ENCODE measurements around the gene ZNF618.
"Not testable (repeated sequence)": the region's sequence is repeated elsewhere in the genome, so short reads cannot be mapped to it uniquely, and the experiment has no call there.

The ZNF618 gene

DNA sequence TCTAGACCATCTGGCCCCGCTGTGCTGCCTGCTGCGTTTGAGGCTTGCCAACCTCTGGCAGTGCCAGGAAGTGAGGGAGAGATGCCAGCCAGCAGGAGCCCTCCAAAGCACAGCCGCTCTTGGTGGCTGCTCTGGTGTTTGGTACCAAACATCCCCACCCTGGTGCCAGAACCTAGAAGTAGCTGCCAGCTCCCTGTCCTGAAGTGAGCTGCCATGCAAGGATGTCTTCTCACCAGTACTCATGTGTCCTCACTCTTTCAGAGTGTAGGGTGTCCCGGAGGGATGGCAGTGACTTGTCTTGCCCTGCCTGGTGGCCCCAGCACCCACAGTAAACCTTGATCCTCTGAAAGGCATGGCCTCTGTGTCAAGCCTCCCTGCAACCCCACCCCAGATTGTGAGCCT lies 158.6 kb downstream of the ZNF618 start:
- no peak for DNase-seq (ENCODE audit: insufficient read length)
- no peak for FAIRE-seq

DNA sequence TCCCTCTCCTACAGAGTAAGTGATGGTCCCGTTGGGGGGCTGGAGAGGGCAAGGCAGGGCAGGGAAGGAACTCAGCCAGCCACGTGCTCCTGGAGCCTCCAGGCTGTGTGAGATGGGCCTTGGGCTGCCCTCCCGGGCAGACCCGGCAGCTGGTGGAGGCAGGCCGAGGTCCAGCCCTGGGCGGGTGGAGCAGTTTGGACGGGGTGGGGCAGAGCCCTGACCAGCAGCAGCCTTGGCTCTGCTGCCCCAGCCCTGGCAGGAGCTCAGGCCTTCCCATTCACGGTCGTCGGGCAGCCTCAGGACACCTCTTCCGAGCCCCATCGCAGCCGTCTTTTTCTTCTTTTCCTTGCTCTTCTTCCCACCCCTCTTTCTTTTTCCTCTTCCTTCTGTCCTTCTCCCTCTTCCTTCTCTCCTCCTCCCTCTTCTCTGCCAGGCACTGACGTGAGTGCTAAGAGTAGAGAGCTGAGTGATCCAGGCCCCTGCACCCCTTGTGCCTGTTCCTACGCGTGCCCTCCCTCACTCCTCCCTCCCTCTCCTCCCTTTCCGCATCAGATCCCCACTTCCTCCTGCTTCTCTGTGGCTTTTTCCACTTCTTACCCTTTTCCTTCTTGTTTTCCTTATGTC lies 159.2 kb downstream of the ZNF618 start:
- TF ChIP-seq POLR2AphosphoS5 (IDR thresholded peaks at IDR 0.05; ENCODE audit: low read depth, low read length) (no peak), POLR2A (IDR thresholded peaks at IDR 0.05; ENCODE audit: low read depth, low read length) (no peak), TAF1 (IDR thresholded peaks at IDR 0.05; ENCODE audit: borderline replicate concordance, low read depth, low read length) (no peak)
- DNase-seq (ENCODE audit: insufficient read length) (no peak), FAIRE-seq (no peak)

More for the DNA sequence above, 158.6 kb downstream of the ZNF618 start:
- no peak for TF ChIP-seq POLR2A (IDR thresholded peaks at IDR 0.05; ENCODE audit: low read depth, low read length)
- no peak for TF ChIP-seq TAF1 (IDR thresholded peaks at IDR 0.05; ENCODE audit: borderline replicate concordance, low read depth, low read length)
- TF ChIP-seq POLR2AphosphoS5 (IDR thresholded peaks at IDR 0.05; ENCODE audit: low read depth, low read length), result no peak

DNA sequence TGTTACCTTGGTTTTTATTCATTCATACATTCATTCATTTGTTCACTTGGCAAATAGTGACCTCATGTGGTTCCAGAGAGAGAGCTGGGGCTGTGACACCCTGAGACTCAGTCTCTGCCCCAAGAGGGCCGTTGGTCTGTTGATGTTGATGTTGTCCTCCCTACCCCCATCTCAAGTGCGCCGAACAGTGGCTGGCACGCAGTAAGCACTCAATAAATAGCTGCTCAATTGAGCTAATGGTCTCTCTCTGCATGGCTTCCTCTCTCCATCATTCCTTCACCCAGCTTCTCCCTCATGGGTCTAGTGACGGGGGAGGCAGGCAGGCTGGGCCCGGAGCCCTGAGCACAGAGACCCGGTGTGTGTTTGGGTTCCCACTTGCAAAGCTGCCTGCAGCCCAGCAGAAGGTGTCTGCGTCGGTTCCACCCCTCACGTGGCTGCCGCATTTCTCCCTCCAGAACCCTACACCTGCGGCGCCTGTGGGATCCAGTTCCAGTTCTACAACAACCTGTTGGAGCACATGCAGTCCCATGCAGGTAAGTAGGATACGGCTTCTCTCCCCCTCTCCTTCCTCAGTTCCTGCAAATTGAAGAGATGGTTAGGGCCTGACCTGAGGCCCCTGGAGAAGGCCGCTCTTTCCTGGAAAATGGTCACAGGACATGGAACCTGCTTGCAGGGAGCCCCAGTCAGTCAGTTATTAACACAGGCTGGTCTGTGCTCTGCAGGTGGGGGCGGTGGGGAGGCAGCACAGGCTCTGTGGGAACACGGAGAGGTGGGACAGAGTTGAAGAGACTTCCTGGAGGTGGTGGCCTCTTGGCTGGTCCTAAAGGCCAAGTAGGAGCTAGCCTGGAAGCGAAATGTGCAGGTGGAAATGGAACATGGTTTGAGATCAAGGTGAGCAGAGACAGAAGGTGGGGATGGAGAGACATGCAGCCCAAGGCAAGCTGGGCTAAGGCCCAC lies 160.0 kb downstream of the ZNF618 start:
- FAIRE-seq (no peak), DNase-seq (ENCODE audit: insufficient read length) (no peak)
- TF ChIP-seq POLR2AphosphoS5 (IDR thresholded peaks at IDR 0.05; ENCODE audit: low read depth, low read length) (no peak), TAF1 (IDR thresholded peaks at IDR 0.05; ENCODE audit: borderline replicate concordance, low read depth, low read length) (no peak), POLR2A (IDR thresholded peaks at IDR 0.05; ENCODE audit: low read depth, low read length) (no peak)

DNA sequence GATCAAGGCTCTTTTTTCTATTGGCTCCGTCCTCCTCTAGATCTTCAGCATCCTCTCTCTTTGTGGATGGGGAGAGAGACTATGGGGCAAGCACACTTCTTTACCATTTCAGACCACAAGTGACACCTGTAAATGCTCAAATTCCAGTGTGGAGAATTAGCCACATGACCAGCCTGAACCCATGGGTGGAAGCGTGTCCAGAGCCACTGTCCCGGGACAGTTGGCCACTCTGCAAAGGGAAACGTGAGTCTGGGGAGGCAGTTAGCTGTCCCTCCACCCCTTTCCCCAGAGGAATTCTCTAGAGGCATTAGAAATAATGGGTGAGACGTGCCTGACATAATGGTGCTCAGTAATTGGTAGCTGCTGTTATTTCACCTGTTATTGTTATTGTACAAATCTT lies 161.1 kb downstream of the ZNF618 start:
- no peak for FAIRE-seq
- TF ChIP-seq POLR2A (IDR thresholded peaks at IDR 0.05; ENCODE audit: low read depth, low read length) (no peak), TAF1 (IDR thresholded peaks at IDR 0.05; ENCODE audit: borderline replicate concordance, low read depth, low read length) (no peak)
- DNase-seq (ENCODE audit: insufficient read length), result no peak

DNA sequence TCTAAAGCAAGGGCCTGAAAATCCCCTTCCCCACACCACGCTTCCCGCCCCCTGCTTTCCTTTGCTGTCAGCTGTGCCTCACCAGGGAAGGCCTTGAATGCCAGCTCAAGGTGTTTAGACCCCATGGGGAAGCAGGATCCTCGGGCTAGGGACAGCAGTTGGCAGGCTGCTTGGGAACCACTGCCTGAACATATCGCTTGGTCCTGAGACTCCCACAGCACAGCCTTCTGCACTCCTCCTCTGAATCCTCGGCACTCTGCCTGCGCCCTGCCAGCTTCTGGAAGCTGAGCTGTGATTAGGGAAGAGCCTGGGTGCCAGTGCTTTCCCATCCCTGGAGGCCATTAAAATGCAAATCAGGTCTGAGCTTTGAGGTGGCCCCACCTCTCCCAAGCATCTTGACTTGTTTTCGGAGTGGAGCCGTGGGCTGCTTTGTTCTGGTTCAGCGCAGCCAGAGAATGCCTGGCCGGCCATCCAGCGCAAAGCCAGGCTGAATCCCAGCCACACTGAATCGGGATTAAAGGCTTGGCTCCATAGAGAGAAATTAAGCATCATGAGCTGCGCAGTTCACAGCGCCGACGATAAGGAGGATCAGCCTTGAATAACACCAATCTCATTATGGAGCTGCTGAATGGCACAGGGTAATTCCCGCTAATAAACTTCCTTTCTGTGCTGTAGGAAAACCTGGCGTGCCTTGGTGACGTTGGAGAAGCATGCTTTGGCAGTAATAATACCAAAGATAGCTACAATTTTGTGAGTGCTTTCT lies 162.0 kb downstream of the ZNF618 start:
- TF ChIP-seq TAF1 (IDR thresholded peaks at IDR 0.05; ENCODE audit: borderline replicate concordance, low read depth, low read length) (no peak), POLR2AphosphoS5 (IDR thresholded peaks at IDR 0.05; ENCODE audit: low read depth, low read length) (no peak)
- FAIRE-seq (no peak), DNase-seq (ENCODE audit: insufficient read length) (no peak)

DNA sequence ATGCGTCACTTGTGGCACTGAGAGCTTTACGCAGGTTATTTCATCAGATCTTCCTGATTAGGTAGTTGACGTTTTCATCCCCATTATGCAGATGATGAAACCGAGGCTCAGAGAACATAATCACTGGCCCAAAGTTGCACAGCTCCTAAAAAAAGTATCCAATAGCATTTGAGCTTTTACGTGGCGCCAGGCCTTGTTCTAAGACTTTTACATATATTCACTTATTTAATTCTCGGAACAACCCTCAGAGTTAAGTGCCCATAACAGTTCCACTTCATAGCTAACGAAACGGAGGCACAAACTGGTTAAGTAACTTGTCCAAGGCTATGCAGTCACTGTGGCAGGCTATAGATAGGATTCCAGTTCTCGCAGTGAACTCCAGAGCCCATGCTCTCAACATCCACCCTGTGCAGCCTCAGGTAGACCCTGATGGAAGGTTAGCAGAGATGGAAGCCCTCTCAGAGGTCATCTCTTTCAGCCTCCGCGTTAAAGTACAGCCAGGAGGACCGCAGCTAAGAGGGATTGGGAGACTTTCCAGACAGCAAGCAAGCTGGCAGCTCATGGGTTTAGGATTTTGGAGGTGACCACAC lies 162.7 kb downstream of the ZNF618 start:
- FAIRE-seq (no peak), DNase-seq (ENCODE audit: insufficient read length) (no peak)
- no peak for TF ChIP-seq POLR2AphosphoS5 (IDR thresholded peaks at IDR 0.05; ENCODE audit: low read depth, low read length)
- TF ChIP-seq POLR2A (IDR thresholded peaks at IDR 0.05; ENCODE audit: low read depth, low read length), result no peak
- TF ChIP-seq TAF1 (IDR thresholded peaks at IDR 0.05; ENCODE audit: borderline replicate concordance, low read depth, low read length), result no peak

DNA sequence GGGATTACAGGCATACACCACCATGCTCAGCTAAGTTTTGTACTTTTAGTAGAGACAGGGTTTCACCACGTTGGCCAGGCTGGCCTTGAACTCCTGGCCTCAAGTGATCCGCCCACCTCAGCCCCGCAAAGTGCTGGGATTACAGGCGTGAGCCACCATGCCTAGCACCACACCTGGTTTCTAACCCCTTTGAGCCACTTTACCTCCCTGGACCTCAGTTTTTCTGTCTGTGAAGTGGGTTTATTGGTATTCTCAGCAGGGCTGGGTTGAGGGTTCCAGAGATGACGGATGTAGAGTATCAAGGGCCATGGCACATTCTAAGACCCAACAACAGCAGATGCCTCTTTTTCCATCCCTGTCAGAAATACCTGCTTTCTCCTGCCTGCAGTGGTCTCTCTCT lies 163.4 kb downstream of the ZNF618 start:
- no peak for TF ChIP-seq POLR2A (IDR thresholded peaks at IDR 0.05; ENCODE audit: low read depth, low read length)
- no peak for TF ChIP-seq TAF1 (IDR thresholded peaks at IDR 0.05; ENCODE audit: borderline replicate concordance, low read depth, low read length)
- TF ChIP-seq POLR2AphosphoS5 (IDR thresholded peaks at IDR 0.05; ENCODE audit: low read depth, low read length), result no peak

DNA sequence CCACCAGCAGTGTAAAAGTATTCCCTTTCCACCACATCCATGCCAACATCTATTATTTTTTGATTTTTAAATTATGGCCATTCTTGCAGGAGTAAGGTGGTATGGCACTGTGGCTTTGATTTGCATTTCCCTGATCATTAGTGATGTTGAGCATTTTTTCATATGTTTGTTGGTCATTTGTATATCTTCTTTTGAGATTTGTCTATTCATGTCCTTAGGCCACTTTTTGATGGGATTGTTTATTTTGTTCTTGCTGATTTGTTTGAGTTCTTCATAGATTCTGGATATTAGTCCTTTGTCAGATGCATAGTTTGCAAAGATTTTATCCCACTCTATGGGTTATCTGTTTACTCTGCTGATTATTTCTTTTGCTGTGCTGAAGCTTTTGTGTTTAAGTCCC lies 167.6 kb downstream of the ZNF618 start:
- not testable (repeated sequence) for DNase-seq (ENCODE audit: insufficient read length); FAIRE-seq

More for the DNA sequence above, 163.4 kb downstream of the ZNF618 start:
- FAIRE-seq (no peak), DNase-seq (ENCODE audit: insufficient read length) (no peak)

DNA sequence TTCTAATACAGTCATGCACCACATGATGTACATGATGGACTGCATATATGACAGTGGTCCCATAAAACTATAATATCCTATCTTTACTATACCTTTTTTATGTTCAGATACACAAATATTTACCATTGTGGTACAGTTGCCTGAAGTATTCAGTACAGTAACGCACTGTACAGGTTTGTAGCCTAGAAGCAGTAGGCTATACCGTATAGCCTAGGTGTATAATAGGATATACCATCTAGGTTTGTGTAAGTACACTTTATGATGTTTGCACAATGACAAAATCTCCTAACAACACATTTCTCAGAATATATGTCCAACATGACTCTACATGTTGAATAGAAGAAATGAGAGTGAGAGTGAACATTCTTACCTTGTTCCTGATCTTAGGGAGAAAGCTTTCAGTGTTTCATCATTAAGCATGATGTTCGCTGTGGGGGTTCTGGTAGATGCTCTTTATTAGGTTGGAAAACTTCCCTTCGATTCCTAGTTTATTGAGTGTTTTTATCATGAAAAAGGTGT lies 170.2 kb downstream of the ZNF618 start:
- DNase-seq (ENCODE audit: insufficient read length), result no peak
- FAIRE-seq, result no peak
- no peak for TF ChIP-seq POLR2AphosphoS5 (IDR thresholded peaks at IDR 0.05; ENCODE audit: low read depth, low read length)
- TF ChIP-seq POLR2A (IDR thresholded peaks at IDR 0.05; ENCODE audit: low read depth, low read length), result no peak
- no peak for TF ChIP-seq TAF1 (IDR thresholded peaks at IDR 0.05; ENCODE audit: borderline replicate concordance, low read depth, low read length)

DNA sequence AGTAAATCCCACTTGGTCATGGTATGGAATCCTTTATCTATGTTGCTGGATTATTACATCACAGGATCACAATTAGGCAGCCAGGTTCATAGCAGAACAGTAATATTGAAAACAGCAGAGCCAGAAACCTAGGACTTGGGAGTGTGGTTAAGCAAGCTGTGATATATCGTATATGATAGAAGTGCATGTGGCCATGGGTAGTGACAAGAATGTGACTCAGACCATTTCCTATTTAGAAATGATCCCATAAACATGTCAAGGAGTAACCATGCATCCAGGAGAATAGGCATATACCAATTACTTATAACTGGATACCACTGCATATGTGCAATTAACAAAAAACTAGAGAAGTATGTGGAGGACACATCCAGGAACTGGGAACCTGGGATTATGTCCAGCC lies 170.8 kb downstream of the ZNF618 start:
- FAIRE-seq (no peak), DNase-seq (ENCODE audit: insufficient read length) (no peak)
- TF ChIP-seq POLR2A (IDR thresholded peaks at IDR 0.05; ENCODE audit: low read depth, low read length) (no peak), POLR2AphosphoS5 (IDR thresholded peaks at IDR 0.05; ENCODE audit: low read depth, low read length) (no peak), TAF1 (IDR thresholded peaks at IDR 0.05; ENCODE audit: borderline replicate concordance, low read depth, low read length) (no peak)

DNA sequence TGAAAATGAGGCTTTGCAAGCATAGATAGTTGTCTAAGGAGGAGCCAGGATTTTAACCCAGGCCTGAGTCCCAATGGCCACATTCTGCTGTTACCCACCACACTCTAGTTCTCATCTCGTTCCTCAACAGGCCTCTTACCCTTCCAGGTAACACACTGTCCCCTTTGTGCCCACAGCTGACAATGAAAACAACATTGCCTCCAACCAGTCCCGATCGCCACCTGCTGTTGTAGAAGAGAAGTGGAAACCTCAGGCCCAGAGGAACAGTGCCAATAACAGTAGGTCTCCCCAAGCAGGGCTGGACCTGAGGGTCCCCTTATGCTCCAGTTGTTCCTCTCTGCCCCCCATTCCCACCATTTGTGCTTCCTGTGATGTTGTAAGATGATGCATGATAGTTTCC lies 171.6 kb downstream of the ZNF618 start:
- FAIRE-seq, result no peak
- TF ChIP-seq POLR2A (IDR thresholded peaks at IDR 0.05; ENCODE audit: low read depth, low read length) (no peak), POLR2AphosphoS5 (IDR thresholded peaks at IDR 0.05; ENCODE audit: low read depth, low read length) (no peak), TAF1 (IDR thresholded peaks at IDR 0.05; ENCODE audit: borderline replicate concordance, low read depth, low read length) (no peak)
- DNase-seq (ENCODE audit: insufficient read length), result no peak

Measured in GM12892 (cell line).